ENCODE measurements around the gene EMX1. TPM values are rescaled to one million over a fixed set of nuclear protein-coding genes. Genes with fewer than 3 reads are reported as not detected.

Gene EMX1
- total RNA-seq, 1 donor from 2014 or later, result 0.54 TPM

GRCh38 chr2:72950558-72951255, 33.4 kb downstream of the EMX1 start:
- Mint-ChIP-seq H3K36me3 (ENCODE audit: unreplicated experiment) (no peaks in the 10 kb centered on the region), H3K27ac (ENCODE audit: unreplicated experiment) (no peak overlapping the region), H3K4me3 (ENCODE audit: unreplicated experiment) (no peak overlapping the region), H3K4me1 (ENCODE audit: low read depth, unreplicated experiment) (peaks cover 26% of the 10 kb centered on the region), H3K9me3 (ENCODE audit: unreplicated experiment) (peaks cover 15% of the 10 kb centered on the region), H3K27me3 (ENCODE audit: unreplicated experiment) (peaks cover 6% of the 10 kb centered on the region)
- DNase-seq, result no peak
- no peak for TF ChIP-seq CTCF (IDR thresholded peaks at IDR 0.05; ENCODE audit: partially characterized antibody, unreplicated experiment)

DNA sequence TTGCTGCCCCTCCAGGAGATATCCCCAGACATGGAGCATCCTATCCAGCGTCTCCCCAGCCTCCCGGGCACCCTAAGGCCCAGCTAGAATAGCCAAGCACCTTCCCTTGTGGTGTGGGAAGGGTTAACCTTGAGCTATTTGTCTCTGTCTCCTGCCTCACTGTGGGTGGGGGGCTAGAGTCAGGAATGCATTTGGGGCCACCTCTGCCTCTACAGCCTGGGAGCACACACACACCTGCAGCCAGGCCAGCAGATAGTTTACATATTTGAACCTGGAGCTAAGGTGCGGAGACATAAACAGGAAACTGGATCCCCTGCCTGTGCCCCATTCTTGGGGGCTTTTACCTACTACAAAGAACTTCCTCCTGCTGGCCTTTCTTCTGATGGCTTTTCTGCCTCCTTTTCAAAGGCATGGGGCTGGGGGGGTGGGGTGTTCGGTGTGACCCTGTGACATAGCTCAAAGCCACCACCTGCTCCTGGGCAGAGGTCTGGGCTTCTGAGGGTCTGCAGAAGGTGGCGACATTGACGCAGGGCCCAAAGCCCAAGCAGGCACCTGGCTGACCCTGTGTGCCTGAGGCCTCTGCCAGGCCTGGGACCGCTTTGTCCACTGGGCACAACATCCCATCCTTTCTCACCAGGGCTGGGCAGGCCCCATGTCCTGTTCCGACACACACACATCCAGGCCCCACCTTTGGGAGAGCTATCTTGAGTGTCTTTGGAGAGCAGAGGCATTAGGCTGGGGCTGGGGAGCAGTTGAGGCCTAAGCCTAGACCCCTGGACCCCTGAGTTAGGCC, 34.2 kb downstream of the EMX1 start:
- Mint-ChIP-seq H3K4me1 (ENCODE audit: low read depth, unreplicated experiment) (peaks cover 25% of the 10 kb centered on the region), H3K27me3 (ENCODE audit: unreplicated experiment) (peaks cover 6% of the 10 kb centered on the region), H3K27ac (ENCODE audit: unreplicated experiment) (no peak overlapping the region), H3K9me3 (ENCODE audit: unreplicated experiment) (peaks cover 15% of the 10 kb centered on the region), H3K36me3 (ENCODE audit: unreplicated experiment) (no peaks in the 10 kb centered on the region), H3K4me3 (ENCODE audit: unreplicated experiment) (no peak overlapping the region)
- TF ChIP-seq CTCF (IDR thresholded peaks at IDR 0.05; ENCODE audit: partially characterized antibody, unreplicated experiment), result no peak
- no peak for DNase-seq

DNA sequence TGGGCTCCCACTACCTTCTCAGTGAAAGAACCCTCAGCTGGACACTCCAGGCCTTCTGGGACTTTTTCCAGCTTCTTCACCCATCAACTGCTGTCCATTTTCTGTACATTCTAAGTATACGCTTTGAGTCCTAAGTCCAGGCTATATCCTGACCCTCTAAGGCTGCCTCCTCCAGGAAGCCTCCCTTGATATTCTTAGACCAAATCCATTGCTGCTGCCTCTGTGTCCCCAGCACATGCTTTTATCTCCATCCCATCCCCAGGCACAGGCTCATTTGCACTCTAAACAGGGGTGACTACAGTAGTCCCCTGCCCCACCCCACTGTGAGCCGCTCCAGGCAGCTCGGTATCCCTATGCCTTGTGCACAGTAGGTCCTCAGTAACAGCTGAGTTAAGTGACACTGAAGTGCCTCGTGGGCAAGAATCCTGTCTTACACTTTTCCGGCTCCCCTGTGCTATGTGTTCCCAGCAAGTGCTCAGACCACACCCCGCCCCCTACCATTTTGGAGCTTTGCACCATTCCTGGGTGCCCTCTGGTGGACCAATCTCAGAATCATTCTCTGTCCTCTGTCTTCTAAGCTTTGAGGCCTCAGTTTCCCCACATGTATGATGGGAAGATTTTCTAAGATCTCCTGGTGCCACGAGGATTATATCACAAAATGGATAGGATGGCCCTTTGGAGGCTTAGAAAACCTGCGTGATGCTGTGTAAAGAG, 34.9 kb downstream of the EMX1 start:
- peaks cover 12% of the 10 kb centered on the region for H3K9me3 Mint-ChIP-seq (ENCODE audit: unreplicated experiment)

DNA sequence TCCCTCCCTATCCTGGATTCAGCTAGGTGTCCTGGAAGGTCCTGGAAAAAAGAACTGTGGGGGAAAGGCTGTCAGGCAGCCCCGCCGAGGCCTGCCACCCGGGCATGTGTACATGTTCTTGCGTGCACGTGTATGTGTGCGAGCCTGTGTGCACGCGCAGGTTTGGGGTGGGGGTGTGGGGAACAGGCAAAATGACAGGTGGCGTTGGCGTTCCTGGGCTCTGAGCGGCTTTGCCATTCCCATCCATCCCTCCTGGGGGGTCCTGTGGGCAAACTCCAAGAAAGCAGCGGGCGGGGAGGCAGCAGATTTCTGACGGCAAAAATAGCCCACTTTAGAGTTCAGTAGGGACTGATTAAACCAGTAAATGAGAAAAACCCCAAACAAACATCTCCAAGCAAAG, 35.6 kb downstream of the EMX1 start:
- DNase-seq, result no peak
- H3K27ac Mint-ChIP-seq (ENCODE audit: unreplicated experiment), result no peak overlapping the region
- H3K36me3 Mint-ChIP-seq (ENCODE audit: unreplicated experiment), result no peaks in the 10 kb centered on the region
- H3K27me3 Mint-ChIP-seq (ENCODE audit: unreplicated experiment), result peaks cover 12% of the 10 kb centered on the region
- TF ChIP-seq CTCF (IDR thresholded peaks at IDR 0.05; ENCODE audit: partially characterized antibody, unreplicated experiment), result no peak
- peak overlapping the region; percentile 25 for H3K4me3 Mint-ChIP-seq (ENCODE audit: unreplicated experiment)
- H3K9me3 Mint-ChIP-seq (ENCODE audit: unreplicated experiment), result peaks cover 14% of the 10 kb centered on the region
- peaks cover 15% of the 10 kb centered on the region for H3K4me1 Mint-ChIP-seq (ENCODE audit: low read depth, unreplicated experiment)

More for the DNA sequence above, 34.9 kb downstream of the EMX1 start:
- peaks cover 20% of the 10 kb centered on the region for H3K4me1 Mint-ChIP-seq (ENCODE audit: low read depth, unreplicated experiment)
- no peaks in the 10 kb centered on the region for H3K36me3 Mint-ChIP-seq (ENCODE audit: unreplicated experiment)
- no peak for DNase-seq
- H3K4me3 Mint-ChIP-seq (ENCODE audit: unreplicated experiment), result no peak overlapping the region
- TF ChIP-seq CTCF (IDR thresholded peaks at IDR 0.05; ENCODE audit: partially characterized antibody, unreplicated experiment), result no peak
- peaks cover 10% of the 10 kb centered on the region for H3K27me3 Mint-ChIP-seq (ENCODE audit: unreplicated experiment)
- H3K27ac Mint-ChIP-seq (ENCODE audit: unreplicated experiment), result no peak overlapping the region
